ENCODE measurements around the gene IWS1.
"Not testable (repeated sequence)": the region's sequence is repeated elsewhere in the genome, so short reads cannot be mapped to it uniquely, and the experiment has no call there.

The IWS1 gene

DNA sequence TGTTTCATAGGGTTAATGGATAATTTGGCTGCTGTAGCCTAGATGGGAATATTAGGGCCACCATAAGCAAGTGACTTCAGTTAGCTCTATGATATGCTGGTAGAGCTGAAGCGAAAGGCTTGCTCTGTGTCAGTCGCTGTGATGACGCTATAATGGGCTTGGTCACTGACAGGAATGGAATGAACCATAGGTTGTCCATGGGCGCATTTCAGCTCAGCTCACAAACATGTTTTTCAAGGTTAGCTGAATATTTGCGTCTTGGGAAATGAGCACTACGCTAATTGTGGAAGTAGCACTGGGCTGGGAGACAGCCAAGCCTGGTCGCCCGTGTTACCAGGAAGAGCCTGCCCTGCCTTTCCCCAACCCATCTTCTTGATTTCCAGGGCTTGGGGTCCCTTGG lies 6.0 kb upstream of the IWS1 start:
- H3K79me1 ChIP-seq (ENCODE audit: low read depth, low read length): no peaks in the 10 kb centered on the region
- no peak overlapping the region for H2AK5ac ChIP-seq (ENCODE audit: low read depth, low read length)
- H3K27ac ChIP-seq (replicated peaks; ENCODE audit: low read length): no peak overlapping the region
- H3K4ac ChIP-seq (ENCODE audit: low read length): no peak overlapping the region
- no peak overlapping the region for H4K91ac ChIP-seq (ENCODE audit: low read depth, low read length, poor library complexity)
- H3K27me3 ChIP-seq (ENCODE audit: control insufficient read depth in 3 of 3, insufficient read depth in 3 of 3, low read depth in 1 of 3, low read length in 3 of 3): peaks cover 0 to 40% (median 0%) of the 10 kb centered on the region in 3 experiments
- H2BK12ac ChIP-seq (ENCODE audit: low read length): no peak overlapping the region
- H3K23ac ChIP-seq (ENCODE audit: low read depth, low read length, poor library complexity): no peak overlapping the region
- H2BK15ac ChIP-seq (ENCODE audit: low read length): no peak overlapping the region
- no peak overlapping the region for H3K4me2 ChIP-seq (ENCODE audit: insufficient read depth, low read length, poor library complexity, severe bottlenecking)
- H3K36me3 ChIP-seq (replicated peaks in 1 of 2; ENCODE audit: control insufficient read depth in 2 of 2, insufficient read depth in 2 of 2, low read length in 2 of 2): no peaks in the 10 kb centered on the region
- no peak overlapping the region for H3K9ac ChIP-seq (ENCODE audit: low read depth, low read length, poor library complexity)
- no peak overlapping the region for H3K14ac ChIP-seq (ENCODE audit: low read length)
- no peak overlapping the region for H2BK5ac ChIP-seq (ENCODE audit: low read length)
- peaks cover 0 to 4% of the 10 kb centered on the region in 2 donors for H3K9me3 ChIP-seq (replicated peaks in 1 of 2; ENCODE audit: control insufficient read depth in 2 of 2, insufficient read depth in 1 of 2, low read depth in 1 of 2, low read length in 2 of 2)
- H2BK120ac ChIP-seq (ENCODE audit: low read depth, low read length): no peak overlapping the region
- H3K4me1 ChIP-seq (ENCODE audit: control insufficient read depth in 2 of 2, insufficient read depth in 1 of 2, low read depth in 1 of 2, low read length in 2 of 2): peaks cover 5 to 11% of the 10 kb centered on the region in 2 donors
- H3K18ac ChIP-seq (ENCODE audit: low read length): no peak overlapping the region
- no peak overlapping the region for H4K8ac ChIP-seq (ENCODE audit: low read depth, low read length)
- H2AFZ ChIP-seq (ENCODE audit: low read length): no peak overlapping the region
- no peak overlapping the region for H3K4me3 ChIP-seq (ENCODE audit: low read length in 2 of 2)
- no CpG with 5 or more reads among the region's 8 CpGs for WGBS, 2 donors (ENCODE audit: extremely low coverage in 2 of 2, insufficient read length in 2 of 2, insufficient replicate concordance in 1 of 2)
- DNase-seq (ENCODE audit: low spot score): no peak

DNA sequence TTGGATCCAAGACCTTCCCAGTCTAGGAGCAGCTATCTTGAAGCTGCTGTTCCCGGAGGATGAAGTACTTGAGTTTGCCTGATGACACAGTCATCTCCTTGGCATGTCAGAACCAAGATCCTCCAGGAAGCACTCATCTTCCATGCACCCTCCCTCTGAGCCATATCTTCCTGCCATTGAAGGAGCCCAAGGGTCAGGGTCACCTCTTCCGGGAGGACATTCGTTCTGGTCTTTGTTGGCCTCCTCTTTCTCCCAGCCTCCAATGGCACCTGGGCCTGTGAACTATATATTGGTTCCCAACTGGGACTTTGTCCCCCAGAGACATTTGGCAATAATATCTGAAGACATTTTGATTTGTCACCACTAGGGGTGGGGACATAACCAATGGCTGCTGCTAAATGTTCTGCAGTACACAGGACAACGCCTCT lies 4.9 kb upstream of the IWS1 start:
- no peaks in the 10 kb centered on the region for H3K79me1 ChIP-seq (ENCODE audit: low read depth, low read length)
- peaks cover 0 to 4% of the 10 kb centered on the region in 2 donors for H3K9me3 ChIP-seq (replicated peaks in 1 of 2; ENCODE audit: control insufficient read depth in 2 of 2, insufficient read depth in 1 of 2, low read depth in 1 of 2, low read length in 2 of 2)
- no peak overlapping the region for H3K14ac ChIP-seq (ENCODE audit: low read length)
- no peak overlapping the region for H2BK120ac ChIP-seq (ENCODE audit: low read depth, low read length)
- no peak overlapping the region for H4K8ac ChIP-seq (ENCODE audit: low read depth, low read length)
- H3K4me1 ChIP-seq (ENCODE audit: control insufficient read depth in 2 of 2, insufficient read depth in 1 of 2, low read depth in 1 of 2, low read length in 2 of 2): peaks cover 7 to 8% of the 10 kb centered on the region in 2 donors
- no peak overlapping the region for H2BK15ac ChIP-seq (ENCODE audit: low read length)
- H3K4ac ChIP-seq (ENCODE audit: low read length): no peak overlapping the region
- H3K27me3 ChIP-seq (ENCODE audit: control insufficient read depth in 3 of 3, insufficient read depth in 3 of 3, low read depth in 1 of 3, low read length in 3 of 3): peaks cover 0 to 37% (median 0%) of the 10 kb centered on the region in 3 experiments
- no peak overlapping the region for H2AK5ac ChIP-seq (ENCODE audit: low read depth, low read length)
- H3K27ac ChIP-seq (replicated peaks; ENCODE audit: low read length): no peak overlapping the region
- no peak for DNase-seq (ENCODE audit: low spot score)
- no peak overlapping the region for H3K4me2 ChIP-seq (ENCODE audit: insufficient read depth, low read length, poor library complexity, severe bottlenecking)
- H3K18ac ChIP-seq (ENCODE audit: low read length): no peak overlapping the region
- no peak overlapping the region for H3K9ac ChIP-seq (ENCODE audit: low read depth, low read length, poor library complexity)
- H3K23ac ChIP-seq (ENCODE audit: low read depth, low read length, poor library complexity): no peak overlapping the region
- no CpG with 5 or more reads among the region's 4 CpGs for WGBS, 2 donors (ENCODE audit: extremely low coverage in 2 of 2, insufficient read length in 2 of 2, insufficient replicate concordance in 1 of 2)
- H3K36me3 ChIP-seq (replicated peaks in 1 of 2; ENCODE audit: control insufficient read depth in 2 of 2, insufficient read depth in 2 of 2, low read length in 2 of 2): no peaks in the 10 kb centered on the region
- no peak overlapping the region for H2BK5ac ChIP-seq (ENCODE audit: low read length)
- H4K91ac ChIP-seq (ENCODE audit: low read depth, low read length, poor library complexity): peak overlapping the region; percentile 40
- no peak overlapping the region for H3K4me3 ChIP-seq (ENCODE audit: low read length in 2 of 2)
- H2BK12ac ChIP-seq (ENCODE audit: low read length): no peak overlapping the region
- H2AFZ ChIP-seq (ENCODE audit: low read length): no peak overlapping the region

GRCh38 chr2:127530245-127531140 lies 4.2 kb upstream of the IWS1 start:
- no peak for DNase-seq (ENCODE audit: low spot score)
- no peak overlapping the region for H3K4me3 ChIP-seq (ENCODE audit: low read length in 2 of 2)
- H2AFZ ChIP-seq (ENCODE audit: low read length): no peak overlapping the region
- no CpG with 5 or more reads among the region's 3 CpGs for WGBS, 2 donors (ENCODE audit: extremely low coverage in 2 of 2, insufficient read length in 2 of 2, insufficient replicate concordance in 1 of 2)
- H3K79me1 ChIP-seq (ENCODE audit: low read depth, low read length): no peaks in the 10 kb centered on the region
- H3K23ac ChIP-seq (ENCODE audit: low read depth, low read length, poor library complexity): no peak overlapping the region
- no peak overlapping the region for H2BK12ac ChIP-seq (ENCODE audit: low read length)
- no peak overlapping the region for H4K8ac ChIP-seq (ENCODE audit: low read depth, low read length)
- H2BK5ac ChIP-seq (ENCODE audit: low read length): no peak overlapping the region
- no peak overlapping the region for H3K14ac ChIP-seq (ENCODE audit: low read length)
- no peaks in the 10 kb centered on the region for H3K36me3 ChIP-seq (replicated peaks in 1 of 2; ENCODE audit: control insufficient read depth in 2 of 2, insufficient read depth in 2 of 2, low read length in 2 of 2)
- H2BK15ac ChIP-seq (ENCODE audit: low read length): no peak overlapping the region
- H3K9me3 ChIP-seq (replicated peaks in 1 of 2; ENCODE audit: control insufficient read depth in 2 of 2, insufficient read depth in 1 of 2, low read depth in 1 of 2, low read length in 2 of 2): peaks cover 0 to 4% of the 10 kb centered on the region in 2 donors
- H3K4me2 ChIP-seq (ENCODE audit: insufficient read depth, low read length, poor library complexity, severe bottlenecking): no peak overlapping the region
- no peak overlapping the region for H3K18ac ChIP-seq (ENCODE audit: low read length)
- H3K9ac ChIP-seq (ENCODE audit: low read depth, low read length, poor library complexity): no peak overlapping the region
- H3K4ac ChIP-seq (ENCODE audit: low read length): no peak overlapping the region
- peaks cover 7 to 8% of the 10 kb centered on the region in 2 donors for H3K4me1 ChIP-seq (ENCODE audit: control insufficient read depth in 2 of 2, insufficient read depth in 1 of 2, low read depth in 1 of 2, low read length in 2 of 2)
- H3K27me3 ChIP-seq (ENCODE audit: control insufficient read depth in 3 of 3, insufficient read depth in 3 of 3, low read depth in 1 of 3, low read length in 3 of 3): peaks cover 0 to 35% (median 0%) of the 10 kb centered on the region in 3 experiments
- no peak overlapping the region for H2BK120ac ChIP-seq (ENCODE audit: low read depth, low read length)
- H3K27ac ChIP-seq (replicated peaks; ENCODE audit: low read length): no peak overlapping the region
- no peak overlapping the region for H4K91ac ChIP-seq (ENCODE audit: low read depth, low read length, poor library complexity)
- no peak overlapping the region for H2AK5ac ChIP-seq (ENCODE audit: low read depth, low read length)

- not testable (repeated sequence) for H3K79me1 ChIP-seq (ENCODE audit: low read depth, low read length); H3K4me1 ChIP-seq (ENCODE audit: control insufficient read depth in 2 of 2, insufficient read depth in 1 of 2, low read depth in 1 of 2, low read length in 2 of 2); H3K23ac ChIP-seq (ENCODE audit: low read depth, low read length, poor library complexity); H2BK12ac ChIP-seq (ENCODE audit: low read length); H2AFZ ChIP-seq (ENCODE audit: low read length); H2AK5ac ChIP-seq (ENCODE audit: low read depth, low read length); H4K91ac ChIP-seq (ENCODE audit: low read depth, low read length, poor library complexity); H3K27ac ChIP-seq (replicated peaks; ENCODE audit: low read length); H3K4me2 ChIP-seq (ENCODE audit: insufficient read depth, low read length, poor library complexity, severe bottlenecking); H2BK120ac ChIP-seq (ENCODE audit: low read depth, low read length); H3K4ac ChIP-seq (ENCODE audit: low read length); H3K4me3 ChIP-seq (ENCODE audit: low read length in 2 of 2); H3K9ac ChIP-seq (ENCODE audit: low read depth, low read length, poor library complexity); DNase-seq (ENCODE audit: low spot score); H3K18ac ChIP-seq (ENCODE audit: low read length); H3K36me3 ChIP-seq (replicated peaks in 1 of 2; ENCODE audit: control insufficient read depth in 2 of 2, insufficient read depth in 2 of 2, low read length in 2 of 2); H2BK15ac ChIP-seq (ENCODE audit: low read length); H3K9me3 ChIP-seq (replicated peaks in 1 of 2; ENCODE audit: control insufficient read depth in 2 of 2, insufficient read depth in 1 of 2, low read depth in 1 of 2, low read length in 2 of 2); H3K14ac ChIP-seq (ENCODE audit: low read length); H4K8ac ChIP-seq (ENCODE audit: low read depth, low read length); H2BK5ac ChIP-seq (ENCODE audit: low read length)
- H3K27me3 ChIP-seq (ENCODE audit: control insufficient read depth in 3 of 3, insufficient read depth in 3 of 3, low read depth in 1 of 3, low read length in 3 of 3): peaks cover 0 to 34% (median 0%) of the 10 kb centered on the region in 3 experiments
- WGBS, 2 donors (ENCODE audit: extremely low coverage in 2 of 2, insufficient read length in 2 of 2, insufficient replicate concordance in 1 of 2): no CpG with 5 or more reads among the region's 2 CpGs
Measured at GRCh38 chr2:127529416-127529815, 3.1 kb upstream of the IWS1 start.

Data from neuronal stem cell (in vitro differentiated cells).